BJ (cell line): Measurements from ENCODE around the gene SZT2. TPM values are rescaled to one million over a fixed set of nuclear protein-coding genes. Genes with fewer than 3 reads are reported as not detected.

Experiments
- CTCF ChIA-PET: fragments of 350-600 bp; formaldehyde crosslinking; extraction: SDS; loops from one replicate; lab custom pipeline; 2021; ENCODE audit warnings: antibody characterized with exemption, inconsistent platforms; lab: Yijun Ruan, JAX
- POLR2A ChIA-PET: fragments of 300-600 bp; sonication (Branson Sonifier 250); formaldehyde crosslinking; extraction: SDS; loops from one replicate; lab custom pipeline; 2021; ENCODE audit warnings: antibody characterized with exemption; lab: Charles Lee
- DNase-seq: peaks from one replicate; pipeline ENCODE4 v3.0.0-alpha.2; 2011; ENCODE audit warnings: low read depth
- H3K27me3 ChIP-seq: 2 replicates; pipeline ENCODE4 v1.6.0; 2011; ENCODE audit warnings: low read length; ENCODE audit not compliant: control insufficient read depth, insufficient read depth
- H3K36me3 ChIP-seq: 2 replicates; pipeline ENCODE4 v1.5.1; 2011; ENCODE audit warnings: low read length; ENCODE audit not compliant: control insufficient read depth, insufficient read depth
- H3K4me3 ChIP-seq: 2 replicates; pipeline ENCODE4 v1.5.1; 2011; ENCODE audit warnings: low read depth, mild to moderate bottlenecking, control low read depth, low read length
- polyA plus RNA-seq: library from polyadenylated mRNA; depleted of rRNA; stranded (reverse); fragments of >200 nt; gene quantifications from 2 replicates; pipeline ENCODE4 v1.2.3, GENCODE V29; 2011
- TF ChIP-seq, protein P1 (sequence below): IDR thresholded peaks from 2 replicates; pipeline ENCODE4 v1.5.1; 2011; ENCODE audit warnings: low read depth, mild to moderate bottlenecking, control low read depth, inconsistent platforms, low read length, moderate library complexity; ENCODE audit not compliant: insufficient read depth

Gene SZT2
- polyA plus RNA-seq, 1 experiment, result 12.1 TPM

DNA sequence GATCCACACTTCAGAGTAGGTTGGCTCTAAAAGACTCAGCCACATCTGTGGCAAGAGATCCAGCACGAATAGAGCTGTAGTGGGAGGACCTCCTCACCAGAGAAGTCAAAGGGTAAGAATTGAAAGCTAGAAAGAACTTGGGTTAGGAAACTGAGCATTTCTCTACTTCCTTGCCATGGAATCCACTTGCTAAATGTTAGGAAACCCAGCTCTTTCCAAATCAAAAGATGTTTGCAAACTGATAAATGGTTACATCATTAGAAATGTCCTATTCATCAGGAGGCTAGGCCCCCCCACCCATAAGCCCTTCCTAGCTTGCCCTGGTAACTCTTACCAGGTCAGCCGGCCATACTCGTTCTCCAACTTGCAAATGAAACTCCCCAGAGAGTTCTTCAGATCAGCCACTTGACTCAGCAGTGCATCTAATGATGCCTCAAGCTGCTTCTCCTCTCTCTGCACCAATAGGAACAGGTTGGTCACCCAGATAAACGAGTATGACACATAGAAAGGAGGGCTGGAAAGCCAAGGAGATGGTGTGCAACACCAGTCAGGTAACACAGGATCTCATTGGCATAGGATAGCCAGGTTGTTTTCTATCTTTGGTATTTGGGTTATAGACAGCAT lies 1.6 kb upstream of the SZT2 start:
- POLR2A ChIA-PET, result interaction anchor here (0.6 kb wide), 1 partner anchor 9 kb away, joined by 7 read pairs; no protein-coding TSS in a partner anchor
- H3K4me3 ChIP-seq, result peak overlapping the region; percentile 98; the same call in 1 of the 2 replicates
- no peak for DNase-seq
- no peaks in the 10 kb centered on the region for H3K27me3 ChIP-seq
- peaks cover 30% of the 10 kb centered on the region for H3K36me3 ChIP-seq
- TF ChIP-seq, protein P1, sequence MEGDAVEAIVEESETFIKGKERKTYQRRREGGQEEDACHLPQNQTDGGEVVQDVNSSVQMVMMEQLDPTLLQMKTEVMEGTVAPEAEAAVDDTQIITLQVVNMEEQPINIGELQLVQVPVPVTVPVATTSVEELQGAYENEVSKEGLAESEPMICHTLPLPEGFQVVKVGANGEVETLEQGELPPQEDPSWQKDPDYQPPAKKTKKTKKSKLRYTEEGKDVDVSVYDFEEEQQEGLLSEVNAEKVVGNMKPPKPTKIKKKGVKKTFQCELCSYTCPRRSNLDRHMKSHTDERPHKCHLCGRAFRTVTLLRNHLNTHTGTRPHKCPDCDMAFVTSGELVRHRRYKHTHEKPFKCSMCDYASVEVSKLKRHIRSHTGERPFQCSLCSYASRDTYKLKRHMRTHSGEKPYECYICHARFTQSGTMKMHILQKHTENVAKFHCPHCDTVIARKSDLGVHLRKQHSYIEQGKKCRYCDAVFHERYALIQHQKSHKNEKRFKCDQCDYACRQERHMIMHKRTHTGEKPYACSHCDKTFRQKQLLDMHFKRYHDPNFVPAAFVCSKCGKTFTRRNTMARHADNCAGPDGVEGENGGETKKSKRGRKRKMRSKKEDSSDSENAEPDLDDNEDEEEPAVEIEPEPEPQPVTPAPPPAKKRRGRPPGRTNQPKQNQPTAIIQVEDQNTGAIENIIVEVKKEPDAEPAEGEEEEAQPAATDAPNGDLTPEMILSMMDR, result no peak
- CTCF ChIA-PET, result interaction anchor here (1.1 kb wide), 1 partner anchor 26 kb away, joined by 3 read pairs; no protein-coding TSS in a partner anchor

DNA sequence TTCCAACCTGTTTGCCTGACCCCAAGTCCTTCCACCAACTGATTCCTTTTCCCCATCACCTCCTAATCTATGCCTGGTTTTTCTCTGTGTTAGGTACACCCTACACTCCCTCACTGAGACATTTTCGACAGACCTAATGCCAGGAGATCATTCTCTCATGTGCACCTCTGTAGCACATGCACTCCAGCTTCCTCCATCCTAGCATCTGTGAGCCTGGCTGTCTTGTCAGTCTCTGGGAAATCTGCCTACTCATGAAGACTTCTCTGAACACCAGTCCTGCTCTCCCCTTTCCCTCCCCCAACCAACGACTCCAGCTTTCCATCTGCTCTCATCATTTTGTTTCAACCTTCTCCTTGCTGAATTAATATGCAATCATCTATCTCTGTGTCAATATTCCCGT lies 1.1 kb upstream of the SZT2 start:
- peak overlapping the region; percentile 98 for H3K4me3 ChIP-seq
- no peaks in the 10 kb centered on the region for H3K27me3 ChIP-seq
- no peak for DNase-seq
- ChIA-PET CTCF (interaction anchor here (1.1 to 1.6 kb wide), 3 partner anchors 13 to 26 kb away, joined by 3 to 5 read pairs (median 5); no protein-coding TSS in a partner anchor), POLR2A (no interaction called here)
- TF ChIP-seq, protein P1, result no peak
- H3K36me3 ChIP-seq, result peaks cover 26% of the 10 kb centered on the region

GRCh38 chr1:43392702-43393101 lies 3.0 kb downstream of the SZT2 start:
- Histone ChIP-seq H3K4me3 (no peak overlapping the region), H3K36me3 (peaks cover 3% of the 10 kb centered on the region), H3K27me3 (no peaks in the 10 kb centered on the region)
- CTCF ChIA-PET, result no interaction called here
- DNase-seq, result no peak
- POLR2A ChIA-PET, result no interaction called here
- TF ChIP-seq, protein P1, result no peak

GRCh38 chr1:43395523-43395922 lies 5.8 kb downstream of the SZT2 start:
- CTCF ChIA-PET, result interaction anchor here (2.0 kb wide), 1 partner anchor 9 kb away, joined by 5 read pairs; no protein-coding TSS in a partner anchor
- no peak for DNase-seq
- POLR2A ChIA-PET, result no interaction called here
- Histone ChIP-seq H3K36me3 (peaks cover 3% of the 10 kb centered on the region), H3K4me3 (no peak overlapping the region), H3K27me3 (no peaks in the 10 kb centered on the region)
- TF ChIP-seq, protein P1, result no peak

GRCh38 chr1:43396059-43396458 lies 6.4 kb downstream of the SZT2 start:
- Histone ChIP-seq H3K27me3 (no peaks in the 10 kb centered on the region), H3K4me3 (no peak overlapping the region), H3K36me3 (peaks cover 3% of the 10 kb centered on the region)
- CTCF ChIA-PET, result no interaction called here
- POLR2A ChIA-PET, result no interaction called here
- DNase-seq, result no peak
- TF ChIP-seq, protein P1, result no peak
